Measurements from ENCODE around the gene CD300H.

- TF ChIP-seq POLR2A (IDR thresholded peaks at IDR 0.05; ENCODE audit: low read depth, low read length), result no peak
- no peak for TF ChIP-seq POLR2AphosphoS5 (IDR thresholded peaks at IDR 0.05; ENCODE audit: low read depth, low read length)
These were observed 40.6 kb downstream of the CD300H start for GRCh38 chr17:74526681-74527080.

Measured in GM12892 (cell line).